ENCODE results near the gene PUM2.

Gene PUM2

DNA sequence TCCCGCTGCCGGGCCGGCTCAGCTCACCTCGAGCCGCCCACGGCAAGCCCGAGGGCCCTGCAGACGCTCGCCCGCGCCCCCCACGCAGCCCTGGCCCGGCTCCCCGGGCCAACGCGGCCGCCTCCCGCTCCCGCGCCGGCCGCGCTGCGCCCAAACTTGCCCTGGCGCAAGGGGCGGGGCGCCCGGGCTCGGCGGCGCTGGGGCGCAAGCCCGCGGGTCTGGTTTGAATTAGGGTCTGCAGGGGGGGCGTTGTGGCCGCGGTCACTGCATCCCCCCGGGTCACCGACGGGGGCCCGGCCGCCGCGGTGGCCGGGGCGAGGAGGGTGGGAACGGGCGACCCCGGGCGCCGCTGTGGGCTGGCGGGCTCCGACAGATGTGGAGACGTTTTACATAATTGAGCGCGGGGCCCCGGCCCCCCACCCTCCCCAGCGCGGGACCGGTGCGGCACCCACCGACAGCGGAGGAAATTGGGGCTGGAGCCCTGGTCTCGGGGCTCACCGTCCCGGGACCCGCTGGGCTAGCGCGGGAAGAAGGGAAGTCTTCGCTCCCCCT is 126.4 kb downstream of the PUM2 start:
- Histone ChIP-seq H3F3A (ENCODE audit: insufficient read depth, low read length) (peaks cover 57% of the 10 kb centered on the region), H3K27ac (ENCODE audit: low read length) (peak overlapping the region; percentile 98; the same call in 1 of the 2 replicates), H3K4me3 (ENCODE audit: low read length) (peak overlapping the region; percentile 92), H2AFZ (ENCODE audit: low read length) (no peak overlapping the region), H3K9me2 (replicated peaks; ENCODE audit: insufficient read depth, low read length) (no peaks in the 10 kb centered on the region), H3K4me2 (ENCODE audit: low read depth, low read length) (peak overlapping the region; percentile 93), H3K79me2 (ENCODE audit: low read length) (peaks cover 60% of the 10 kb centered on the region), H3K4me1 (ENCODE audit: low read length) (peaks cover 42% of the 10 kb centered on the region), H3K9me3 (replicated peaks; ENCODE audit: insufficient read depth, low read length) (no peaks in the 10 kb centered on the region), H4K20me1 (ENCODE audit: insufficient read depth, low read length) (no peaks in the 10 kb centered on the region), H3K27me3 (replicated peaks; ENCODE audit: insufficient read depth, low read length) (no peaks in the 10 kb centered on the region), H3K9ac (ENCODE audit: low read length) (peak overlapping the region; percentile 97), H3K36me3 (replicated peaks; ENCODE audit: insufficient read depth, low read length) (0 out of 2 replicates have a peak, but pooled peaks cover 6% of the 10 kb centered on the region)
- peak; percentile 41 for DNase-seq
- no peak for TF ChIP-seq EZH2phosphoT487 (IDR thresholded peaks at IDR 0.05; ENCODE audit: low read length)
- no peak for TF ChIP-seq EZH2 (optimal IDR thresholded peaks at IDR 0.05; ENCODE audit: low read depth, low read length)
- TF ChIP-seq CTCF (IDR thresholded peaks at IDR 0.05; ENCODE audit: low read length), result no peak

DNA sequence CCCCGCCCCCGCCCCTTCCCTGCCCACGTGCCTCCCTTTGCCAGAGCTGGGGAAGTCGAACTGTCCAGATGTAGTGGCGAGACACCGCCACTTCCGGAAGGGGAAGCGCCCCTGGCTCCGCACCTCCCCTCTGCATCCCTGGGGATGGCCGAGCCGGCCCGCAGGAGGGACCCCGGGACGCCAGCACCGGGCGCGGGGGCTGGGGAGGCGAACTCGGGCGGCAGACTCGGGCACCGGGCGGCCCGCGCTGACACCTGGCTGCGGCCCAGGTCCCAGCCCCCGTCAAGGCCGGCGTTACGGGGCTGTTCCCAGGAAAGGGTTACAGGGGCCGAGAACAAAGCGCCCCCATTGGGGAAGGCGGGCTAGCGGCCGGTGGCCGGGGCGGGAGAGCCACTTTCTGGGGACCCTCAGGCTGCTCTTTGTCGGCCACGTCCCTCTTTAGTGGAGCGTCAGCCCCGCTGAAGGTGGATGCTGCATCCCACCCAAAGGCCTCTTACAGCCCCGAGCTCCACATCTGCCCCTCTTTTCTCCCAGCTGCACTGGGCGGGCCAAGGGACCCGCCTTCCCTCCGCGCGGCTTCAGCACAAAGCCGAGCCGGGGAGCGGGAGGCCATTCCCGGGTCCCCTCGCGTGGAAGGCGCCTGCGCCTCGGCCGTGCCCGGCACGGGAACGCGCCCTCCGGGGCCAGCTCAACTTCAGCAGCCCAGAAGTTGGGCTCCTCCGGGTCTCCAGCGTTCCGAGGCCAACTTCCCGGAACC is 127.1 kb downstream of the PUM2 start:
- no peak for TF ChIP-seq EZH2phosphoT487 (IDR thresholded peaks at IDR 0.05; ENCODE audit: low read length)
- TF ChIP-seq EZH2 (optimal IDR thresholded peaks at IDR 0.05; ENCODE audit: low read depth, low read length), result no peak
- 0 out of 2 replicates have a peak, but pooled peaks have one; percentile 6 for TF ChIP-seq CTCF (IDR thresholded peaks at IDR 0.05; ENCODE audit: low read length)
- Histone ChIP-seq H3K36me3 (replicated peaks; ENCODE audit: insufficient read depth, low read length) (0 out of 2 replicates have a peak, but pooled peaks cover 6% of the 10 kb centered on the region), H3F3A (ENCODE audit: insufficient read depth, low read length) (peaks cover 63% of the 10 kb centered on the region), H3K9me3 (replicated peaks; ENCODE audit: insufficient read depth, low read length) (no peaks in the 10 kb centered on the region), H2AFZ (ENCODE audit: low read length) (0 out of 2 replicates have a peak overlapping the region, but pooled peaks have one; percentile 16), H3K9ac (ENCODE audit: low read length) (peak overlapping the region; percentile 97), H3K4me1 (ENCODE audit: low read length) (peaks cover 49% of the 10 kb centered on the region), H3K79me2 (ENCODE audit: low read length) (peaks cover 67% of the 10 kb centered on the region), H3K4me2 (ENCODE audit: low read depth, low read length) (peak overlapping the region; percentile 93), H3K9me2 (replicated peaks; ENCODE audit: insufficient read depth, low read length) (no peaks in the 10 kb centered on the region), H4K20me1 (ENCODE audit: insufficient read depth, low read length) (no peaks in the 10 kb centered on the region), H3K4me3 (ENCODE audit: low read length) (peak overlapping the region; percentile 92), H3K27ac (ENCODE audit: low read length) (peak overlapping the region; percentile 98), H3K27me3 (replicated peaks; ENCODE audit: insufficient read depth, low read length) (no peaks in the 10 kb centered on the region)
- DNase-seq, result peak; percentile 63

DNA sequence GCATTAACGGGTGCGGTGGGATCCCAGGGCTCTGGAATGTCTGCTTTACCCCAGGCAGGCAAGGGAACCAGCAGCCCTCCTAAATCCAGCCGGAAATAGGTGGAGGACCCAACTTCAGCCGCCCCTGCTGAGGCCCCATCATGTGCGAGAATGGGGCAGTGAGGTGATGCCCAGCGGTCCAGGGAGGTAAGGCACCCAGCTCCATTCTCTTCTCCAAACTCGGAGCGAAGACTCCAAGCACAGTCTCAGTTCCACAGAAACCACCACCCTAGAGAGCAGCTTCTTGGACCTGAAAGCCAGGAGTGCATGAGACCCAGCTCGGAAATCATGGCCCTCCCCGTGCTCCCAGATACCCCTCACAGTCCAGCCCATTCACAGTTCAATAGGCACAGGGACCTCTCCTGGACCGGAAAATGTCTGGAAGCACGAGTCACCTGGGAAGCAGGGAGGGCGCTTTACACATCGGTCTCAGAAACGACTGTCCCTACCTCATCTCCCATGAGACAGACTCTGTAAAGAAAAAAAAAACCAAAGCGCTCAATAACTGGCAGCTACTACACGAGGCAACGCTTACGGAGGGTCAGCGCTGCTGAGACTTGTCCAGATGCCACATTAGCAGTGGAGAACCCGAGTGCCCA is 127.8 kb downstream of the PUM2 start:
- TF ChIP-seq EZH2 (optimal IDR thresholded peaks at IDR 0.05; ENCODE audit: low read depth, low read length) (no peak), EZH2phosphoT487 (IDR thresholded peaks at IDR 0.05; ENCODE audit: low read length) (no peak), CTCF (IDR thresholded peaks at IDR 0.05; ENCODE audit: low read length) (no peak; the same call in 1 of the 2 replicates)
- peak overlapping the region; percentile 98 for H3K27ac ChIP-seq (ENCODE audit: low read length)
- H3K9me2 ChIP-seq (replicated peaks; ENCODE audit: insufficient read depth, low read length), result no peaks in the 10 kb centered on the region
- no peaks in the 10 kb centered on the region for H4K20me1 ChIP-seq (ENCODE audit: insufficient read depth, low read length)
- H3K27me3 ChIP-seq (replicated peaks; ENCODE audit: insufficient read depth, low read length), result no peaks in the 10 kb centered on the region
- 0 out of 2 replicates have a peak, but pooled peaks cover 6% of the 10 kb centered on the region for H3K36me3 ChIP-seq (replicated peaks; ENCODE audit: insufficient read depth, low read length)
- peak overlapping the region; percentile 97 for H3K9ac ChIP-seq (ENCODE audit: low read length)
- peak; percentile 46 for DNase-seq
- H3F3A ChIP-seq (ENCODE audit: insufficient read depth, low read length), result peaks cover 70% of the 10 kb centered on the region
- peak overlapping the region; percentile 93 for H3K4me2 ChIP-seq (ENCODE audit: low read depth, low read length)
- H3K4me1 ChIP-seq (ENCODE audit: low read length), result peaks cover 56% of the 10 kb centered on the region
- peak overlapping the region; percentile 92 for H3K4me3 ChIP-seq (ENCODE audit: low read length)
- H3K79me2 ChIP-seq (ENCODE audit: low read length), result peaks cover 74% of the 10 kb centered on the region
- no peak overlapping the region for H2AFZ ChIP-seq (ENCODE audit: low read length)
- H3K9me3 ChIP-seq (replicated peaks; ENCODE audit: insufficient read depth, low read length), result no peaks in the 10 kb centered on the region

Data from MM.1S (cell line).